ENCODE results near the gene RASSF5. TPM values are rescaled to one million over a fixed set of nuclear protein-coding genes. Genes with fewer than 3 reads are reported as not detected.

Gene RASSF5
- total and polyA plus RNA-seq, 9 of the 15 experiments (the other 6 are each of a cell fraction or from before 2014, with no cell fraction given), result 6.1 to 41.0 (median 25.2) TPM

- TF ChIP-seq MXD1 (CRISPR knock-in tag; IDR thresholded peaks at IDR 0.05; ENCODE audit: borderline replicate concordance, poor library complexity, severe bottlenecking) (no peak), NCOA6 (IDR thresholded peaks at IDR 0.05) (no peak), TAF1 (IDR thresholded peaks at IDR 0.05; ENCODE audit: control insufficient read depth, extremely low read depth, insufficient read depth, low read length, severe bottlenecking) (no peak), MEIS2 (IDR thresholded peaks at IDR 0.05; ENCODE audit: partially characterized antibody) (no peak), GATAD2A (IDR thresholded peaks at IDR 0.05) (no peak), JUNB (CRISPR knock-in tag; conservative IDR thresholded peaks at IDR 0.05) (no peak), RBM22 (IDR thresholded peaks at IDR 0.05; ENCODE audit: low read depth, low read length, poor library complexity, severe bottlenecking) (peak; percentile 39), ARID4B (CRISPR knock-in tag; IDR thresholded peaks at IDR 0.05) (peak; percentile 46; the same call in 1 of the 2 replicates), NONO (IDR thresholded peaks at IDR 0.05; ENCODE audit: low read depth in 2 of 2, low read length in 1 of 2) (peak in 1 of 2 experiments; percentile 90; a peak in 2 of 4 replicates), HNRNPH1 (optimal IDR thresholded peaks at IDR 0.05; ENCODE audit: low read depth, low read length) (no peak), ZNF143 (CRISPR knock-in tag; IDR thresholded peaks at IDR 0.05) (no peak), HMGXB4 (CRISPR knock-in tag; IDR thresholded peaks at IDR 0.05) (no peak), THRA (IDR thresholded peaks at IDR 0.05) (no peak), EP400 (IDR thresholded peaks at IDR 0.05) (no peak), SP1 (CRISPR knock-in tag; IDR thresholded peaks at IDR 0.05) (peak; percentile 36; the same call in 1 of the 2 replicates), RBBP5 (IDR thresholded peaks at IDR 0.05; ENCODE audit: borderline replicate concordance, insufficient read depth, low read length, poor library complexity, severe bottlenecking) (peak; percentile 49), CBX8 (IDR thresholded peaks at IDR 0.05; ENCODE audit: borderline replicate concordance, extremely low read depth, low read depth, low read length, poor library complexity, severe bottlenecking) (no peak)
Observed at GRCh38 chr1:206507284-206508129, at the start of gene RASSF5 (continued).

All from K562 (cell line).